Stimulated activated CD8-positive, alpha-beta memory T cell treated with anti-CD3 and anti-CD28 coated beads, Interleukin-15, amount 100 ng/mL, for 4 hours (primary cell): ENCODE results near the gene ADGRD2.

Experiments
- DNase-seq, 2 donors: peaks; one replicate each; pipeline ENCODE4 v3.0.0-alpha.2; 2020; ENCODE audit warnings: low read depth in 2 of 2

ADGRD2 gene

DNA sequence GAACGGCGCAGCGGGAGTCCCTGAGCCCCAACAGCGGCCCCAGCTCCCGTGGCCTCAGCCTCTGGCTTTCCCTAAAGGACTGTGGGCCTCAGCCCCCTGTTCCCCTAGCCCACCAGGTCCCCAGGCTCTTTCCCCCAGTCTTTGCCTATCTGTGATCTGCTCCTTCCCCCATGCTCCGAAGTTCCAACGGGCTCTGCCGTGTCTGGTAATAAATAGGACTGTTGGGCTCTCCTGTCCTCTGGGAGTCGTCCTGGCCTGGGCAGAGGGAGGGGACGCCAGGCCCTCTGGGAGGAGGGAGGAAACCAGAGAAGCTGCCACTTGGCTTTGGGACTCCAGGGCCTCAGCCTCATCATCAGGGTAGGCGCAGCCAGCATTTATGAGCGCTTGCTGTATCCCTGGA lies 28.1 kb downstream of the ADGRD2 start:
- no peak for DNase-seq

DNA sequence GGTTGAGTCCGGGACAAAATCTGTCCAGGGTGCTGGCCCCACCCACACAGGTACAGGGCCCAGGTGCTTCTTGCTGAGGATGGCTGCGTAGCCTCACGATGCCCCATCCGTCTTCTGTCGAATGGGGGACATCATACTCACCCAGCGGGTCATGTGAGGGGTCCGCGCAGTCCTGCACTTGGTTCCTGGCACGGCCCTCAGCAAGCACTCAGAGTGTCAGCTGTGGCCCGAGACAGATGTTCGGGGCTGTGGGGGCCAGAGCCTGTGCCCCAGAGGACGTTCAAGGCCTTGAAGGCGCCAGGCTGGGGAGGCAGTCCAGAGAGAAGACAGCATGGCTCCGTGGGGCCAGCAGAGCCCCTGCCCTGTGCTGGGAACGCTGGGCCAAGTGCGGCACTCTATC lies 29.1 kb downstream of the ADGRD2 start:
- no peak for DNase-seq

DNA sequence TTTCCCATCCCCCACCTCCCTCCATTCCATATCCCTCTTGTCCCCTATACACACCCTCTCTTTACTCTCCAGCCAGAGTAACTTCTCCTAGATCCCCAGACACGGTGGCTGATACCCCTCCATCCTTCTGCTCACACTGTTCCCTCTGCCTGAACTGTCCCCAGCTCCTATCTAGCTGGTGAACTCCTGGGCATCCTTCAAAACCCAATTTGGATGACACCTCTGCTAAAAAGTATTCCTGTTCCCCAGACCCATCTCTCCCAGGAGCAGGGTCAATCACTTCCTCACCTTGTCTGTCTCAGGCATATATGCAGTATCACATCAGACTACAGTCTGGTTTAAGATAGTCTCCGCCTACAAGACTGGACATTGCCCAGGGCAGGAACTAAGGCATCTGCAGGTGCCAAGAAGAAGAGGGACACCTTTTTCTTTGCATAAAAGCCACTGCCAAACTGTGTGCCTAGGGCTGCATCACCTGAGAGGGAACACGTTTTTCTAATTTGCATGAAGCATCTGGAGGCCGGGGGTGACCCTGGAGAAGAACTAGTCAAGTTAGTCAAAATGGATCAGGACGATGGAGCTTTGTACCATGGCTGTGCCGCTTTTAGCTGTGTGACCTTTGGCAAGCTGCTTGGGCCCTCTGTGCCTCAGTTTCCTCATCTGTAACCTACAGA lies 29.8 kb downstream of the ADGRD2 start:
- DNase-seq, result no peak

- DNase-seq, result no peak
Measured at GRCh38 chr9:124480621-124480981, 30.4 kb downstream of the ADGRD2 start.

DNA sequence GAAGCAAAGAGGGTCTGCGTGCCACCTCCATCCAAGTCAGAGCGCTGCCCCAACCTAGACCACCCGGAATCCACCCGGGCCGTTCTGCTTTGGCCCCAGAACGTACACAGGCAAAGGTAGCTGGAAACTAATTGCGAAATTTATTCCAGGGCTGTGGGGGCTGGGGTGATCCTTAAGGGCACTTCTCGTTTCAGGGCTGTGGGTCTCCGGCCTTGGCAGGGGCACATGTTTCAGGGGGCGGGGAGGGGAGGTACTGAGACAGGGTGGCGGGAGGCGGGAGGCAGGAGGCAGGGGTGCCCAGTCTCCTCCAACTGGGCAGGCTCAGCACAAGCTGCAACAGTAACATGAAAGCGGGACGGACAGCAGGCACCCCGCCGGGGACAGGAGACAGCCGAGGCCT lies 30.9 kb downstream of the ADGRD2 start:
- no peak for DNase-seq

DNA sequence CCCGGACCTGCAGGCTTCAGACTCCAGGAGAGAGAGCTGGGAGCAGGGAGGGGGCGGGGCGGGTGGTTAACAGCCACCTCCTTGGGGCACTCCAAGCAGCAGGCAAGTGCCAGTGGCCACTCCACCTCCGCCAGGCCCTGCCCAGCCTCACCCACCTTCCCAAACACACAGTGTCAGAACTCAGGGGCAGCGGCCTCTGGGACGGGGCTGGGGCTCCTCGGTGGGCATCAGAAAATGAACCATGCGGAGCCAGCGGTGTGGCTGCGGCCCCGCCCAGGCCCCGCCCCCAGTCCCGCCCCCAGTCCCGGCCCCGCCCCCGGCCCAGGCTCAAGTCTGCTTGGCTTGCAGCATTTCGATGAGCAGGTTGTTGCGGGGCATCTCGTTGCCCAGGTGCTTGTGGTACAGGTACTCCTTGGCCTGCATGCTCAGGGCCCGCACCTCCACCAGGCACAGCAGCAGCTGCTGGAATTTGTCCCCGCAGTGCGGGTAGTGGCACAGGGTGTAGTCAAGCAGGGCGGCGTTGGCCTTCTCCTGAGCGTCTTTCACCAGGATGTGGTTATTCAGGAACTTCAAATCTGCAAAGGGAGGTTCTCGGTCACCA lies 32.3 kb downstream of the ADGRD2 start:
- no peak for DNase-seq

DNA sequence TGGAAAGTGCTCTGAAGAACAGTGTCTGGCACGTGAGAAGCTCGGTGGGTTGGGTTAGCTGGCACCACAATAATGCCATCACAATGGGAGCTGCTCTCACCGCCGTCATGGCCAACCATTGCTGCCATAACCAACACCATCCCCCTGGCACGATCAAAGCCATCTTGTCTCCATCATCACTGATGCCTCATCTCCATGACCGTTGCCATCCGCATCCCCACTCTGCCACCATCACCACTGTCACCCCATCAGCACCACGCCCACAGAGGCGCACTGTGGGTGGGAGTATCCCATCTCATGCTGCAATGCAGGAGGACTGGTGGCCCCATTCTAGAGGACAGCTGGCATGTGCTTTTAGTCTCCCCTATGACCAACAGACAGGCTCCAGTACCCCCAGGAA lies 33.2 kb downstream of the ADGRD2 start:
- DNase-seq, result no peak

GRCh38 chr9:124485201-124485600 lies 35.0 kb downstream of the ADGRD2 start:
- DNase-seq, result no peak

DNA sequence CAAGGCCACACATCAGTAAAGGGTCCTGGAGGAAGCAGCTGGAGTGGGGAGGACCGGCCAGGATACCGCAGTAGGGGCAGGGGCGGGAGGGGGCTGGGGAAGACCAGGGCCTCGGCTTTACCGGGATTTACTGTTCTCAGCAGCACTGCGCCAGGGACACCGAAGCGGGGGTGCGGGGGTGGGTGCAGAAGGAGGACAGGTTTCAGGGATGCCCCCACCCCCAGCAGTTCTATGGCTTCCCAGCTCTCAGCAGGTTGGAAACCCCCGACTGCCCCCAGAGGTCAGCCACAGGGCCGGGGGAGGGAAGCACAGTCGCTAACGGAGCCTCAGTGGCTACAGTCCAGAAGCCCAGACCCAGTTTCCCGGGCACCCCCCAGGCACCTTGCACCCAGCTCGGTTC lies 35.7 kb downstream of the ADGRD2 start:
- DNase-seq, result no peak

DNA sequence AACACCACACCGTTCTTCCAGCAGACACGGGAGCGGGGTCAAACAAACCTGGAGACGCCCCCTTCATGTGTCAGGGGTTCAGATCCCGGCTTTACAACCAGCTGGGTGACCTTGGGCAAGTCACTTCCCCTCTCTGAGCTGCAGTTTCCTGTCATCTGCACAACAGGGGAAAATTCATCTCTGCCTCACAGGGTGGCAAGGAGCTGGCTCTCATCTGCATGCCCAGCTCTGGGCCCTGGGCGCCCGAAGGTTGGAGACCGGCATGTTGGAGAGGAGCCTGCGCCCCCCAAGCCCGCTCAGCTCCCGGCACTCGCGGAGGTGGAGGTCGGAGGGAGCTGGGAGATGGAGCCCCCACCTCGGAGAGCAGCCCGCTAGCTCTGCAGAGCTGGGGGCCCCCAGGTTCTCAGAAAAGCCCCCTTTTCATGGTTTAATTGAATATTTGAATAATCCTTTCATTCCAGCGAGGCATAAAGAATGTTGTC lies 36.6 kb downstream of the ADGRD2 start:
- DNase-seq, result no peak

DNA sequence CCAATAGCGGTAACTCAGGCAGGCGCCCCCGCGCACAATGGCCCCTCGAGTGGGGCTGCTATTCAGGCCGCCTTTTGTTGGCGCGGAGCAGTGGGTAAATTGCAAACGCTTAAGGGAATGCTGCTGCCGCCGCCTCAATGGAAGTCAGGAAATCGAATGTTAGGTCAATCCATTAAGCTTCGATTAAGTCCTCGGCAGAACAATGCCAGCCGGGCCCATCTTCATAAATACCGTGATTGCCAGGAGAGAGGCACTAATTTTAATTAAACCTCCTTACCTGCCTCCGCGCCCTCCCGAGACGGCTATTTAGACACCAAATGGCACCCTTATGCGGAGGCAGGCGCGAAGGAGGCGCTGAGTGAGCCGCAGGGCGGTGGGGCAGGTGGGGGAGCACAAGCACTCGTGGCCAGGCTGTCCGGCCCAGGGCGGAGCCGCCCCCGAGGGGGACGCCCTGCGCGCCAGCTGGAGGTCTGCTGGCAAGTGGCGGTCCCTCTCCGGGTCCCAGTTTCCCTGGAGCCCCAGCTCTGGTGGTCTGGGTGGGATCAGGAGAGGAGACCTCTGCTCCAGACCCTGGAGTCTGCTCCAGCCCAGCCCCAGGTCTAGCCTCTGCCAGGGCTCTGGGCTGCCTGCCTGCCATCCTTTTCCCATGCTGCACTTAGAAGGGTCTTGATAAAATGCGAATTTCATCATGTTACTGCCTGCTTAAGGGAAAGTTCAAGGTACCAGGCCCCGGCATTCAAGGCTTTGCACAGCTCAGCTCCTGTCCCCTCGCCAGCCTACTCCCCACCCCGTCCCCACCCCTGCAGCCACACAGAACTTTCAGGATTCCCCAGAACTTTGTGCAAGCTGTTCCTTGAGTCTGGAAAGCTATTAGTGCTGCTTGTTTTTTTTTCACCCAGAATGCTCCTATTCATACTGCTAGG lies 37.3 kb downstream of the ADGRD2 start:
- DNase-seq, result no peak

- no peak for DNase-seq
Measured at GRCh38 chr9:124488641-124489210, 38.5 kb downstream of the ADGRD2 start.

- no peak for DNase-seq
Measured at GRCh38 chr9:124489222-124489621, 39.0 kb downstream of the ADGRD2 start.

DNA sequence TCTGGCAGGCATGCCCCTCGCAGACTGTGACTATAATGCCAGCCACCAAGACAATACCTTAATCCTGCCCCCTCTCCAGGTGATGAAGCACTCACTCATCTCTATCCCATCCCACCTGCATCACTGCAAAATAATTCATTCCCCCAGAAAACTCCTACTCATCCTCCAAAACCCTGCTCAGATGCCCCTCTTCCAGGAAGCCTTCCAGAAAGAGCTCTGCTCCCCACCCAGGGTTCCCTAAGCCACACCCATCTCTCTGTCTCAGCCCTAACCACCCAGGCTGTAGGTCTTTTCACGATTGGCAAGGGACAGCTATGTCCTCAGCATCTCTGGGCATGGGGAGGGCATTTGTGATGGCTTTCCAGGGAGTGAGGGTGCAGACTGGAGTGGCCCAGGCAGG lies 39.8 kb downstream of the ADGRD2 start:
- DNase-seq, result no peak

DNA sequence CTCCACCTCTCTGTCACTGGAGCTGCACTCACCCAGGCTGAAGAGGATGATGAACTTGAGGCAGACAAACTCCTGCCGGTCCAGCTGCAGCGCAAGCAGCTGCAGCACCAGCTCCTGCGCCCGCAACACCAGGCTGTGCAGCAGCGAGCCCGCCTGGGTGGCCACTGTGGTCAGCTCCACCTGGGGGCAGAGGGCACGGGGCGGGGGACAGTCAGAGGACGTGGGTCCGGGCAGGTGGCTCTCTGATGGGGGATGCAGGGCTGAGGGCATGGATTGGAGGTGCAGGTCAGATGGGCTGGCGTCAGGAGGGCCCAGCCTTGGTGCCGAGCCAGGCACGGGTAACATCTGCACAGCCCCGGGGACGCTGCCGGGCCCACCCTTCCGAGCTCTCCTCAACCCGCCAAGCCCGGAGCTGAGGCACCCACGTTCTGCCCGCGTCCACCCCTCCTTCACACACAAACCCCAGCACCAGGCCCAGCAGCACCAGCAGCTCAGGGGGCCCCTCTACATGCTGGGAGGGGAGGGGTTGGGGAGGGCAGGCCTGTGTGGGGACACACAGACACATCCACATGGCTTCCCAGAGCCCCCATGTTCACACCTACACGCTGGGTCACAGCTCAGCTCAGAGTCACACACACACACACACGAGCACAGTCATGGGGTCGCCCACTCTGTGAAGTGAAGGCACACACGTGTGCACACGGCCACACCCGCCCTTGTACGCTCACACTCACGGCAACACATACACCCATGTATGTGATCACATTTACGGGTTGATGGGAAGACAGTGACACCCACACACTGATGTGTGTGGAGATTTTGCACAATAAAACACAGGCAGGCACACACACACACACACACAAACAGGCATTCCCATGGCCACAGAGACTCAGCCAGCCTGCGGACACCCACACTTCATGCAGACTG lies 41.1 kb downstream of the ADGRD2 start:
- DNase-seq, result no peak

DNA sequence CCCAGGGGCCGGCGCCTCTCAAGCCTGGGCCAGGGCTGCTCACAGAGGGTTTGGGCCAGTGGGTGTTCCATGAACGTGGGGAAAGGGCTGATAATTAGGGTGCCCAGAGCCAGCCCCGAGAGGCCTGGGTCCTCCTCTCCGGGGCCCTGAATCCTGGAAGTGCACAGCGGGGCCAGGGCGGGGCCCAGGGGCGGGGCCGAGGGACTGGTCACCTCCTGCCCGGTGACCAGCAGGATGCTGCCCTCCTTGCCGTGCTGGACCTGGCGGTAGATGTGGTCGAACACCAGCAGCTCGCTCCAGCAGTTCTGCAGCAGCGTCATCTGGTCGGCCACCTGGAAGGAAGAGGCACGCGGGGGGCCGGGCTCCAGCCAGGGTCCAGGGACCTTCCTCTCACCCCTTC lies 42.6 kb downstream of the ADGRD2 start:
- no peak for DNase-seq

DNA sequence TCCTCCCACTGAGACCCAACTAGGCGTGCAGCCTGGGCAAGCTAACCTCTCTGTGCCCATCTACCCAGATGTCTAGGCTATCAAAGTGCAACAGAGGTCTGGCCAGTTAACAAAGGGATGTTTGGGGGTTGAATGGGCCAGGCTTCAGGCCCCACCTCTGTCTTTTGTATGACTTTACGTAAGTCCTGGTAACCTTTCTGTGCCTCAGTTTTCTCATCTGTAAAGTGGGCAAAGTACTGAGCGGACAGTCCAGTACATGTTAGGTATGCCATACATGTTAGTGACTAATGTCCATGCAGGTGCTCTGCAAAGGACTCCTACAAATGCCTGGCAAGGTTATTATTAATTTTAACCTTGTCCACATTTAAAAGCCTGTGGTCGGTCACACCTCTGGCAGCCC lies 43.0 kb downstream of the ADGRD2 start:
- DNase-seq, result no peak

DNA sequence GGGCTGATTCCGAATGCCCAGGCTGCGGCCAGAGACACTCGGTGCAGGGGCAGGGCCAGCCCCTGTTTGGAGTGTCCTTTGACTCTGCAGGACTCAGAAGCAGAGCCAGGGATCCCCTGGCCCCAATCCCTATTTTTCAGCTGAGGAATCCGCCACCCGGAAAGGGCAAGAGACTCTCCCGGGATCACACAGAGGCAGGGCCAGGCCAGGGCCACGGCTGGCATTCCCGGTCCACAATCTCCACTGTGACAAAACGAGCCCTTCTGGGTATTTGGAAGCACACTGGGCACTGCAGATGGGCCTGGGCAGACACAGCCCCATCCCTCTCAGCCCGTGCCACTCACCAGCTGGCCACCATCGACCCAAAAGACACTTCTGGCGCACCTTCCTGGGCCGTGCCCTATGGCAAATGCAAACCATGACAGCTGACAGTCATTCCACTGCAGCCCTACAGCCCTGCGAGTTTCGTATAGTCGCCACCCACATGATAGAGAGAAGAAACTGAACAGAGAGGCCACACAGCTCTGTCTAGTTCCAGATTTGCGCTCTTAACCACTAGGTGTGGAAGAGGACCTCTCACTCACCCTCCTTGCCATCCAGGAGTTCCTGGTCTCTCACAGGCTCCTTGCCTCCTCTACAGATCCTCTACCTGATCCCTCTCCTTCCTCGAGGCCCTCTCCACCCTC lies 43.7 kb downstream of the ADGRD2 start:
- no peak for DNase-seq

GRCh38 chr9:124495126-124496074 lies 45.1 kb downstream of the ADGRD2 start:
- no peak for DNase-seq

DNA sequence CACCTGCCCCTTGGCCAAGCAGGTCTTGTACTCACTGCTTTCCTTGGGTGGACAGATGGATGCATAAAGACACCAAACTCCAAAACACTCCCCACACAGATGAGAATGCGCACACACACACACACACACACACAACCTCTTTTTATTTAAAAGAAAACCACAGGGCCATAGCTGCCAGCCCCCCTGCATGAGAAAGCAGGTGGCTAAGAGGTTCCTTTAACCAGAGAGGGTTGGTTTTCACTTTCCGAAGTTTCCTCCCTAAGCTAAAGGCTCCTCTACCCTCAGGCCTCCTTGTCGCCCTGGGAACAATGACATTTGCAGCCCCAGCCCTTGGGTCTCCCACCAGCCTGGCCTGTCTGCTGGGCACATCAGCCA lies 45.8 kb downstream of the ADGRD2 start:
- DNase-seq, result no peak
